Testis (tissue), 3 donors: ENCODE data around the gene EOMES. TPM values are rescaled to one million over a fixed set of nuclear protein-coding genes. Genes with fewer than 3 reads are reported as not detected.

Experiments
- DNase-seq: peaks from one replicate; pipeline ENCODE4 v3.0.0-alpha.2; 2019
- H3K27ac ChIP-seq, 2 donors: fragments of 200-600 bp; sonication (generic); one replicate each; pipeline ENCODE4 v1.5.1; 2019
- H3K27me3 ChIP-seq: fragments of 200-600 bp; sonication (generic); one replicate; pipeline ENCODE4 v1.5.1; 2019
- H3K36me3 ChIP-seq: fragments of 200-600 bp; sonication (generic); one replicate; pipeline ENCODE4 v1.5.1; 2017; ENCODE audit warnings: low read depth; ENCODE audit errors: missing control alignments
- H3K4me1 ChIP-seq: fragments of 200-600 bp; sonication (generic); one replicate; pipeline ENCODE4 v1.5.1; 2019
- H3K4me3 ChIP-seq, 2 donors: fragments of 200-600 bp; sonication (generic); one replicate each; pipeline ENCODE4 v1.5.1; 2017 to 2019
- H3K9me3 ChIP-seq: fragments of 200-600 bp; sonication (generic); one replicate; pipeline ENCODE4 v1.5.1; 2017
- CTCF ChIP-seq, 3 experiments: fragments of 450-650 bp in 2 of 3; fragments of 200-600 bp in 1 of 3; sonication (generic) in 1 of 3; IDR thresholded peaks; one replicate each; pipeline ENCODE4 v1.5.1; 2016 to 2019; ENCODE audit warnings: antibody characterized with exemption in 3 of 3, mild to moderate bottlenecking in 2 of 3, moderate library complexity in 1 of 3
- POLR2A ChIP-seq: fragments of 450-650 bp; IDR thresholded peaks from one replicate; pipeline ENCODE4 v1.6.1; 2017; ENCODE audit warnings: antibody characterized with exemption, mild to moderate bottlenecking, moderate library complexity
- WGBS, 2 donors: methylation state at CpG; one replicate each; pipeline ENCODE4 v1.1.5; 2018; 5-methylcytosine and 5-hydroxymethylcytosine counted together
- intact Hi-C: fragments of 100-400 bp; cut with DNase I; formaldehyde crosslinking; loops from one replicate; pipeline ENCODE4 v1.15.1; 2023; ENCODE audit warnings: low total_unique reads
- polyA plus RNA-seq: library from polyadenylated mRNA; stranded (reverse); fragments of 350-450 nt; fragmentation: Illumina TruSeq; extraction: RNeasy Lipid Tissue Mini Kit (QIAGEN cat#74804); gene quantifications from one replicate; pipeline ENCODE4 v1.2.3, GENCODE V29; 2014; ENCODE audit warnings: low read depth, low replicate concordance; ENCODE audit not compliant: insufficient read depth
- total RNA-seq, 2 donors: library from RNA; depleted of rRNA; stranded (reverse); fragments of >200 nt; gene quantifications; one replicate each; pipeline ENCODE4 v1.2.3, GENCODE V29; 2016

EOMES gene
- total and polyA plus RNA-seq, 3 donors from 2014 or later, result 0.71 to 0.93 (median 0.84) TPM

GRCh38 chr3:27717200-27717852 lies 4.8 kb downstream of the EOMES start:
- DNase-seq, result no peak
- Histone ChIP-seq H3K27ac (no peak overlapping the region), H3K4me1 (peaks cover 18% of the 10 kb centered on the region), H3K4me3 (no peak overlapping the region), H3K36me3 (no peaks in the 10 kb centered on the region), H3K9me3 (no peaks in the 10 kb centered on the region), H3K27me3 (no peaks in the 10 kb centered on the region)
- TF ChIP-seq CTCF (IDR thresholded peaks at IDR 0.05), result no peak
- no peak for TF ChIP-seq POLR2A
- WGBS, 2 donors, result 84 to 88% methylated on average over 15 to 16 of the region's 16 CpGs
- intact Hi-C loops, result no loop called here

- Histone ChIP-seq H3K27ac (no peak overlapping the region), H3K9me3 (no peaks in the 10 kb centered on the region), H3K4me1 (peaks cover 14% of the 10 kb centered on the region), H3K27me3 (no peaks in the 10 kb centered on the region), H3K4me3 (no peak overlapping the region), H3K36me3 (no peaks in the 10 kb centered on the region)
- intact Hi-C loops, result no loop called here
- DNase-seq, result no peak
- WGBS, 2 donors, result 87 to 93% methylated on average over 3 of the region's 3 CpGs
- TF ChIP-seq POLR2A (no peak), CTCF (IDR thresholded peaks at IDR 0.05) (no peak)
Observed at GRCh38 chr3:27716309-27716708, 5.8 kb downstream of the EOMES start.

GRCh38 chr3:27715863-27716262 lies 6.3 kb downstream of the EOMES start:
- Histone ChIP-seq H3K4me1 (peaks cover 10% of the 10 kb centered on the region), H3K27ac (no peak overlapping the region), H3K36me3 (no peaks in the 10 kb centered on the region), H3K4me3 (no peak overlapping the region), H3K27me3 (no peaks in the 10 kb centered on the region), H3K9me3 (no peaks in the 10 kb centered on the region)
- WGBS, 2 donors, result 48 to 53% methylated on average over 4 of the region's 4 CpGs
- no peak for TF ChIP-seq POLR2A
- TF ChIP-seq CTCF (IDR thresholded peaks at IDR 0.05), result no peak
- intact Hi-C loops, result no loop called here
- DNase-seq, result no peak

- Histone ChIP-seq H3K4me3 (peak overlapping the region in 1 of 2 donors; percentile 38), H3K27ac (no peak overlapping the region), H3K9me3 (no peaks in the 10 kb centered on the region), H3K36me3 (no peaks in the 10 kb centered on the region), H3K27me3 (no peaks in the 10 kb centered on the region), H3K4me1 (peaks cover 7% of the 10 kb centered on the region)
- intact Hi-C loops, result no loop called here
- TF ChIP-seq POLR2A (no peak), CTCF (IDR thresholded peaks at IDR 0.05) (no peak)
- no peak for DNase-seq
- 6 to 11% methylated on average over 11 of the region's 11 CpGs for WGBS, 2 donors
Observed at GRCh38 chr3:27715454-27715806, 6.7 kb downstream of the EOMES start.
